NCI-H82 treated with DMSO at 0.1 percent for 48 hours (cell line): ENCODE results near the gene RIPOR3.

Experiments
- DNase-seq: peaks from one replicate; lab custom pipeline; 2025; ENCODE audit not compliant: unreplicated experiment; lab: John Stamatoyannopoulos, UW

Gene RIPOR3

GRCh38 chr20:50690650-50691572 lies at the start of gene RIPOR3:
Gene RIPOR3 (minus strand): TSS chr20:50691542. CDS start chr20:50691128, 414 bp downstream.
- DNase-seq: no peak

DNA sequence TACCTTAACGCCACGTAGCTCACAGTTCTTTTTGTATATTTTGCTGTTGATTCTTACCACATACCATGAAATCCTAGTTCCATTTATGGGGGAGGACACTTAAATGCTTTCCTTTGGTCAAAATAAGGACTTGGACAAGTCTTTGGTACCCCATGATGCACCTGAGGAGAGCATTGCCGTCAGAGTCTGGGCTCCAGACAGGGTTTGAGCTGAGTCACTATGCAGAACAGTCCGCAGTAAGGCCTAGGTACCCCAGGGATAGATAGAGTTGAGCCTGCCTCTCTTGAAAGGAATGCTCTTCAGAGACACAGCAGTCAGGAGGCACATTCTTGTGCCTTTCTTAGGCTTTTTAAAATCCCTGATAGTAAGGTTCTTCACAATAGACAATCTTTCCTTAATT lies 46.0 kb upstream of the RIPOR3 start:
- no peak for DNase-seq

GRCh38 chr20:50735813-50736212 lies 44.5 kb upstream of the RIPOR3 start:
- DNase-seq: no peak

DNA sequence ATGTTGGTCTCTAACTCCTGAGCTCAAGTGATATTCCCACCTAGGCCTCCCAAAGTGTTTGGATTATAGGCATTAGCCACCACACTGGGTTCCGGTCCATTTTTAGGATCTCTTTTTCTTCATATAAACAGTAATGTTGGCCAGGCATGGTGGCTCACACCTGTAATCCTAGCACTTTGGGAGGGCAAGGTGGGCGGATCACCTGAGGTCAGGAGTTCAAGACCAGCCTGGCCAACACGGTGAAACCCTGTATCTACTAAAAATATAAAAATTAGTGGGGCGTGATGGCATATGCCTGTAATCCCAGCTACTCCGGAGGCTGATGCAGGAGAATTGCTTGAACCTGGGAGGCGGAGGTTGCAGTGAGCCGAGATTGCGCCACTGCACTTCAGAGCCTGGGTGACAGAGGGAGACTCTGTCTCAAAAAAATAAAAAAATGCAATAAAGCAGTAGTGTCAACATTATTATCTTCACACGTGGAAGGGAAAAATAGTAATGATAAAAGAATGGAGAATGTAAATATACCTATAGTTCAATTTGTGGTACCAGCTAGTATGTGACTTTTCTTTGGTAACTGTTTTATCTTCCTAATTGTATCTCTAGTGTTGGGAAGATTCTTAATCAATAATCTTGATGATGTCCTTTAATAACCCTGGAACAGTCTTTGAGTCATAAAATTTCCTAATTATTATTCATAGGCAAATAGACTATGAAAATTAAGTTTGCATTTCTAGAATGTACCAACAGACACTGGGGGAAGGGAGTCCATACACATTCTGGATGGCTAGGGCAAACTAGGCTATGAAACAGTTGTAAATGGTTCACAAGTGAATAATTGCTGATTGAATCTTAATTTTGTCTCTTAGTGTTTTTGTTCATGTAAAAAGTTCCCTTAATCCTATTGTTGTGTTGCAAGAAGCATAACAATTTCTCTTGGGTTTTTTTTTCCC lies 43.7 kb upstream of the RIPOR3 start:
- no peak for DNase-seq

DNA sequence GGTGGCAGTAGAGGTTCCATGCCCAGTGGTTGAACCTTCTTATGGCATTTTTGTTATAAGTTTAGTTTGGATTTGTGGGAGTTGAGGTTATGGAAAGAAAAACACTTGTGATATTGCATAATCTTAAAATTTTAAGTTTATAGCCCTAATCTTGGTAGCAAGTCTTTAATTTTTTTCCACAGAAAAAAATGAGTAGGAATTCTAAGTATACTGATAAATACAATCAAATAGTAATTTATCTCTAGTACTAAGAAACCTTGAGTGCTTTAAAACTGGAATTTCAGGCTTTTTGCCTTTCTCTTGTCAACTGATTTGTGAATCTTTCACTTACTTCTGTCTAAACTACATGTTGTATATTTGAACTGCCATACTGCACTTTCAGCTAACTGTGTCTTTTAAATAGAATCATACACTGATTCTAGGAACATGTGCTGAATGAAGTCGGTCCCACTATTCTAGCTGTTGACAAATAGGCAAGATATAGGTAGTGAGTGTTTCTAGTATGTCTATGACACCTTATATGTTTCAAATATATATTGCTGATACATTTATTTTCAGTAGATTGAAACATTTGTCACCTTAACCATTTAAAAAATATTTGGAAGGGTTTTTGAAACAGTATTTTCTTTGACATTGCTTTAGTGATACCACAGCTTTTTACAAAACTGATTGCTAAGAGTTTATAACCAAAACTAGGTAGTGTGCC lies 42.5 kb upstream of the RIPOR3 start:
- no peak for DNase-seq

DNA sequence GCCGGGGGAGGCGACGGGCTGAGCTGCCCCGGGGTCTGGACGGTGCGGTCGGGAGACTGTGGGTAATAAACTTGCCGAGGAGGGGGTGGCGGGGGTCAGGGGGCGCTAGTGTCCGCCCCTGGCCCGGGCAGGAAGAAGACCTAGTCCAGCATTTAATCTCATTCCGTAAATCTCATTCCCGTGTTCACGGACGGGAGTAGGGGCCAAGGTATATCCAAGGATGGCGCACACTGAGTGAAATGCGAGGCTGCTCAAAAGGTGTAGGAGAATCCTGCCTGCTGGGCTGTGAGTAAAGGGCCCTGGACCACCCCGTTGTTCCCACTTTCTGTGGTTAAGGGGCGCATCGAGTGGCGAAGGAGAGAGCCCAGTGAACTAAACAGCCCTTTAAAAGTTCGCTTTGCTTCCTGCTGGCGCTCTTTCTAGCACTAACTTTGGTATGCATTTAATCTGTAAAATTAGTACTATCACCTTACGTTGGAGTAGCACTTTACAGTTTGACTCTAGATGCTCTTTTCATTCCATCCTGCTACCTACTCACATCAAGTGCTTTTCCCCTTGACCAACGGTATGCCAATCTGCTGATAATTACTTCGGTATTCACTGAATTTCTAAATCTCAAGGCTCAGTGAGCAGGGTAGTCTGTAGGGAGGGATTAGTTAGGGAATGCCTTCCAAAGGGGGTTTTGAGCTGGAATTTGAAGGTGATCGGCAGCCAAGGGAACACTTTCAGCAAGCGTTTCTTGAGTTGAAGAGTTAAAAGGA lies 40.8 kb upstream of the RIPOR3 start:
- DNase-seq: peak; percentile 33

GRCh38 chr20:50731055-50731929 lies 40.0 kb upstream of the RIPOR3 start, which contains the start of gene PARD6B:
Gene PARD6B (plus strand): TSS chr20:50731580. CDS start chr20:50731787, 207 bp downstream.
- peak; percentile 97 for DNase-seq

DNA sequence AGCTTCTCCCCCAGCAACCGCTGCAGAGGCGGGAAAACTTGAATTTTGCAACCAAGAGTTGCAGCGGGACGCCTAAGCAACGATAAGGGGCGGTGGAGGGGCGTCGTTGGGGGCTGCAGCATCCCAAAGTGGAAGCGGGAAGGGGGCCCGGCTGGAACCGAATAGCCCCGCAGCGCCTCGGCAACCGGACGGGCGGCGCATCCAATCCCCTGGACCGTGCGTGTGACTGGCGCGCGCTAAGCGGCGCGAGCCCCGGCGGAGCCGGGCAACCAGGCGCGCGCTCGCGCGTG lies 39.4 kb upstream of the RIPOR3 start:
- DNase-seq: no peak

DNA sequence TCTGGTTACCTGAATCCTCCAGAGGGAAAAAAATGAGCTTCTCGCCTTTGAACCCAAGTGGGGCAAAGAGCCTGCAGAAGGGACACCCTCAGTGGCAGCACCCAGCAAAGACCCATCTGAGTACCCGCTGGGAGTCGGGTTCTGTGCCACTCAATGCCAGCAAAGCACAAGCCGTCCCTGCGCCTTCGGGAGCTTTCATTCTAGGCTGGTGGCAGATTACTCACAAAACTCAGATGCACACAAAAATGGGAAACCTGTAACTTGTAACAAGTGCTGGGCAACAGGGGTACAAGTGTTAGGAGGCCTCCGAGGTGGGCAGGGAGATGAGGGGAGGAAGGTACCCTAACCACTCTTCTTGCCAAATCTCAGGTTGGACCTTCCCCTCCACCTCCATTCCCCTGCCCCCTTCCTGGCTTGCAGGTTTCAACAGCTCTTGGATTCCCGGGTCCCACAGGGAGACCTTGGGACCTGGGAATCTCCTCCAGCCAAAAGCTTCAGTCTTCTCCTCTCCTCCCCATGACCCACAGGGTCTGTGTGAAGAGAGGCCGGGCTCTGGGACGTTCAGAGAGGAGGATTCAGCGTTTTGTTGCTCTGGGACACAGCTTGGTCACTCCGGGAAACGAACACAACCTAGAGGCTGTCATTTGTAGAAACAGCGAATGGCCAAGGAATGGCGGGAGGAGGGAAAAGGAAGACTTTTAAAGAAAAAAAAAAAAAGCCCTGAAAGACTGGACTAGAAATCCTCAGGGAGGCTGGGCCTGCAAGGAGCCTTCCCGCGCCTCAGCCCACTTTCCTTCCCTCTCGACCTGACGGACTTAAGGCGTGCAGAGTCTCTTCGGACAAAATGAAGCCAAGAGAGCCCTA lies 38.8 kb upstream of the RIPOR3 start:
- no peak for DNase-seq

- DNase-seq: no peak
Measured at GRCh38 chr20:50728981-50729874, 37.9 kb upstream of the RIPOR3 start.

DNA sequence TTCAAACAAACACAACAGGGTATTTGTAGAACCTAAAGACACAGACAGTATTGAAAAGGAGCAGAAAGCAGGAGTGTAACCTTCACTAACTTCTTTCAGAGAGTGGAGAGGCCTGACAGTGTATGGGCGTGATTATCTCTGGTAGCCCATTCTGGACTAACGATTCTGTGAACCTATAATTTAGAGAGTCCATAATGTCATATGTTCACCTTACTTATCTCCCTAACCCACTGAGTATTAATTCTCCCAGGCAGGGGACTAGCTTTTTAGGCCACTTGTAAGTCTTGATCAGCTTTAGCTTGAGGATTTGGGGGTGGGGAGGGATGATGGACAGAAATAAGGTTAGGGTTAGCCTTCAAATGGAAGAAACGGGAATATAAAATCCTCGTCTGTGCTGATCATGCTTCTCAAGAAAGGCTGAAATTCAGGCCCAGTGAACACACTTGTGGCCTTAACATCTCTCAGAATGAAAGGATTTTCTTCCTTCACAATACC lies 37.2 kb upstream of the RIPOR3 start:
- peak; percentile 84 for DNase-seq

- peak; percentile 43 for DNase-seq
Measured at GRCh38 chr20:50727792-50728485, 36.6 kb upstream of the RIPOR3 start.

GRCh38 chr20:50726955-50727791 lies 35.8 kb upstream of the RIPOR3 start:
- DNase-seq: no peak

DNA sequence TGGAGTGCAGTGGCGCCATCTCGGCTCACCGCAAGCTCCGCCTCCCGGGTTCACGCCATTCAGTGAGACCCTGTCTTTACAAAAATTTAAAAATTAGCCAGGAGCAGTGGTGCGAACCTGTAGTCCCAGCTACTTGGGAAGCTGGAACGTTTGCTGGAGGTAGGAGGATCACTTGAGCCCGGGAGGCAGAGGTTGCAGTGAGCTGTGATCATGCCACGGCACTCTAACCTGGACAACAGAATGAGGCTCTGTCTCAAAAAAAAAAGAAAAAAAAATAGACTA lies 34.3 kb upstream of the RIPOR3 start:
- no peak for DNase-seq

DNA sequence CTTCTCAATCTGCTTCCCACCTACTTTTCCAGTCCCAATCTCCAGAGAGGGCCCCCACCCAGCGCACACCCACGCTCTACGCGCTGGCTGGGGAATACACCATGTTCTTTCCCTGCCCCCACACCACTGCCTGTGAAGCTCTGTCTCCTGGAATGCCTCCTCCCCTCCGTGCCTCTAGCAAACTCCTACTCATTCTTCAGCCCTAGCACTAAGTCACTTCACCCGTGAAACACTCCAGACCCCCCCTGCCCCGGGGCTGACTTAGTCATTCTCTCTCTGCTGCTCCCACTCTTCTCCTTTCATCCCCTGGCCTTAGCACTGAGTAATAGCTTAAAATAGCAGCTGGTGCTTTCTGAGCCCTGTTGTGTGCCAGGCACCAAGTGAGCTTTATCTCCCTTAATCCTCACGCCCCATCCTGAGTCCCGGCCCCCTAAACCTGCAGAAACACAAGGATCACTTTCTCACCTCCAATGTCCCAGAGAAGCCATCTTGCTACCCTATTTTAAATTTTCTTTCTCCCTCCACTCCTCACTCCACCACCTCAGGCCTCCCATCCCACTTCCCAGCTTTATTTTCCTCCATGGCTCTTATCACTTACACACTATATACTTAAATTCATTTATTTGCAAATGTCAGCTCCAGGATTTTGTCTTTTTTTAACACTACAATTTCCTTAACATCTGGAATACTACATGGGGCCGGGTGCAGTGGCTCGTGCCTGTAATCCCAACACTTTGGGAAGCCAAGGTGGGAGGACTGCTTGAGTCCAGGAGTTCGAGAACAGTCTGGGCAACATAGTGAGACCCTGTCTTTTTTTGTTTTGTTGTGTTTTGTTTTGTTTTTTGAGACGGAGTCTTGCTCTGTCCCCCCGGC lies 33.7 kb upstream of the RIPOR3 start:
- peak; percentile 97 for DNase-seq
